Hematopoietic multipotent progenitor cell (in vitro differentiated cells): ENCODE data around the gene MUC13. TPM values are rescaled to one million over a fixed set of nuclear protein-coding genes. Genes with fewer than 3 reads are reported as not detected.
A peak's percentile ranks its signal among the peaks of the same experiment; 100 is the strongest.

Source experiments
- DNase-seq, 3 donors: peaks; one replicate each; pipeline ENCODE4 v3.0.0-alpha.2; 2011 to 2015; ENCODE audit warnings: low read depth in 2 of 3, low spot score in 2 of 3
- total RNA-seq: library from RNA; depleted of rRNA; stranded (reverse); fragments of >200 nt; gene quantifications from one replicate; pipeline ENCODE4 v1.2.3, GENCODE V29; 2012

MUC13 gene
- total RNA-seq, 1 donor, result not detected

GRCh38 chr3:124904835-124905492 is 29.6 kb downstream of the MUC13 start:
- DNase-seq, result no peak

GRCh38 chr3:124903896-124904834 is 30.4 kb downstream of the MUC13 start:
- DNase-seq, result no peak

DNA sequence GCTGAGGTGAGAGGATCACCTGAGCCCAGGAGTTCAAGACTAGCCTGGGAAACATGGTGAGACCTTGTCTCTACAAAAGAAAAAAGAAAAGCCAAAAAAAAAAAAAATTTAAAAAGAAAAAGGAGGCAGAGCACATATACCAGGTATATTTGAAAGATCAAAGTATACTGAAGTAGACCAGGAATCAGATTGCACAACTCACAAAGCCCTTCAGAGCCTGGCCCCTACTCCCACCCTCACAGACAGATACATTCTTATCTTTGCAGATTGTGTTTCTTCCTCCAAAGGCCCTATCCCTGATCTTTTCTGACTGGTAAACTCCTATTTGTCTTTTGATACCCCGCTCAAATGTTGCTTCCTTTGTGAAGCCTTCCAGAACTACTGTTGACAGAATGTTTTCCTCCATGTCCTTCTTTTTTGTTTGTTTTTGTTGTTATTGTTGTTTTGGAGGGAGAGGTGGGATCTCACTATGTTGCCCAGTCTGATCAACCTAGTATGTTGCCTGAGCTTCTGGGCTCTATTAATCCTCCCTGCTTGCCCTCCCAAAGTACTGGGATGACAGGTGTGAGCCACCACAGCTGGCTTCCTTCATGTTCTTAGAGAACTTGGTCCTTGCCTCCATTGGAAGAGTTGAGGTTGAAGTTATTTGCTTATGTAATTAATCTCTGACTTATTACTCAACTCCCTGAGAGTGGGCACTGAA is 37.6 kb downstream of the MUC13 start:
- no peak for DNase-seq

DNA sequence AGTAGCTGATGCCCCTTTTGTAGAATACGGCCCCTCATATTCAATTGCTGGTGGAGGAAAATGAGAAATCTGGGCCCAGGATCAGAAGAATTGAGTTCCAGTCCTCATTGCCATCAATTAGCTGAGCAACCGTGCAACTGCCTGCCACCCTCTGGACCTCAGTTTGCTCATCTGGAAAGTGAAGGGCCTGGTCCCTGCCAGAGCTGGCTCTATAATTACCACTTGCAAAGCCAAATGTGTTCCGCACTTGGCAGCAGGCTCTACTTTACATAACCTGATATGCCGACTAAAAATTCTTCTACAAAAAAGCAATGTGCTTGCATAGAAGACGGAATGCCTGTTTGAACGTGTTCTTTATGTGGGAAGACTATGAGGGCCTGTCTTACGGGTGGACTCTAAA is 38.8 kb downstream of the MUC13 start:
- DNase-seq, result no peak

DNA sequence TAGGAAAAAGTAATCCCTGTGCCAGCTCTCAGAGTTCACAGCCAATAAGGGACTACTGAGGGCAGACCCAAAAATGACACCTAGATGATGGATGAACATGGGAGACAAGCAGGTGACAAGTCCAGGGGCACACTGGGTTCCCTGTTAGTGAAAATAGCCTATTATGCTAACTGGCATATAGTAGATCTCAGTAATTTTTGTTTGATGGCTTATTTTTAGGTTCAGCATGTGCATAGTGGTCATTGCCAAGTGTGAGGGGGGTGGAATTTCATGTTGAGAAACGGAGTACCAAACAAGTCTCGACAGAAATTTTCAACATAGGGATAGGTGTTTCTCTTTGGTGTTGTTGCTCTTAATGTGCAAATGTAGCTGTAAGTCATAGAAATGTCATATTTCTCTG is 41.0 kb downstream of the MUC13 start:
- DNase-seq, result no peak

DNA sequence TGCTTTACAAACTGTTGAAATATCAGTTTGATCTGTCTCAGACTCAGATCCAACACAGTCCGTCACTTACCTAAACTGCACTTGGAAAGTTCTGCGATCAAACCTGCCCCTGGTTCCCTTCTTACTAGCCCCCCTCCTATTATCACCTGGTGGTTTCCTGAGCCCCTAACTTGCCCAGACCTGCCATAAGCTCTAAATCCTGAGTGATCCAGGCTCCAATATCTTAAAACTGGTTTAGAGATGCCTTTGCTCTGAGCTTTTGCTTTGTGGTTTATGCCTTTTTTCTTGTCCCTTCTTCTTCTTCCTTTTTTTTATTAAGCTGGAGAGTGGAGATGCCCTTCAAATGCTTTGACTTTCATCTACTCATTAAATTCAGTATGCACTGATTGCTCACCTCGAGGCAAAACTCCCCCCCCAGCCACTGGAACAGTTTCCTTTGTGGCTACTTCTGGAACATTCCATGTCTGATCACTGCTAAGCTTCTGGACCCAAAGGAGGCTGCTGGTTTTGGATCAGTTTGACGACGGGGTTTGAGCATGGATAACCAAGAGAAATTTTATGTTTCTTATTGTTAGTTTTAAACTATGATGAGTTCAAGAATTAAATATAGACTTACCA is 43.9 kb downstream of the MUC13 start:
- DNase-seq, result no peak

- DNase-seq, result no peak
These were observed 45.8 kb downstream of the MUC13 start for GRCh38 chr3:124888482-124889441.

- DNase-seq, result no peak
These were observed 46.6 kb downstream of the MUC13 start for GRCh38 chr3:124887932-124888298.

DNA sequence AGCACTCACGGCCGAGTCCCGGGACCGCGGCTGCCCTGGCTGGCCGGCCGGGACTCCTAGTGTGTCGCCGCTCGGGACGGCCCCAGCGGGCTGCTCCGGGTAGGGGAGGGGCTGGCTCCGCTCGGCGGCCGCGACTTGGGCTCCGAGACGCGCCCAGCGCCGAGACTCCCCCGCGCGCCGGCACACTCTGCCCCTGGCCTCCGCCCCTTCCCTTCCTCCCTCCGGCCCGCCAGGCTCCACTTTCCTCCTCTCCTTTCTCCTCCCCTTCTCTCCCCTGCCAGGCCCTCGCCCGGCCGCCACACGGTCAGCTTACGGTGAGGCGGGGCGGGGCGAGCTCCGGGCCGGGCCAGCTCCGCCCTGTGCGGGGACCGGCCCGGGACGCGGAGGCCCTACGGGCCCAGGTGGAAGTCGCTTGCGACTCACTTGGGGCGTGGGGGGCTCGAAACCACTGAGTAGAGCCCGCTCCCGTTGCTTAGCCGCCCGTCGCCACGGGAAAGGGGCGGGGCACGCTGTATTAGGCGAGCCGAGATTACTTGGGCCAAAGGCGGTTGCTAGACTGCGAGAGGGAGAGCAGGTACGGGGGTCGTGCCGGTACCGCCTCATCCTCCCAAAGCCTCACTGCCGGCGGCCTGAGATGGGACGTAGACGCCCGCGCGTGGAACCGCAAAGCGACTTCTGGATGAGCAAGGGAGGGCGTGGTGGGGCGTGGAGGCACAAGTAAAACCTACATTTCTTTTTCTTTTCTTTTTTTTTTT is 47.2 kb downstream of the MUC13 start, which contains the start of gene ITGB5:
TSS of gene ITGB5 (minus strand) at position 189 of the 755 bp plus-strand sequence. CDS start 365 bp downstream, outside the sequence.
- peak in 1 of 3 donors; percentile 23 for DNase-seq

DNA sequence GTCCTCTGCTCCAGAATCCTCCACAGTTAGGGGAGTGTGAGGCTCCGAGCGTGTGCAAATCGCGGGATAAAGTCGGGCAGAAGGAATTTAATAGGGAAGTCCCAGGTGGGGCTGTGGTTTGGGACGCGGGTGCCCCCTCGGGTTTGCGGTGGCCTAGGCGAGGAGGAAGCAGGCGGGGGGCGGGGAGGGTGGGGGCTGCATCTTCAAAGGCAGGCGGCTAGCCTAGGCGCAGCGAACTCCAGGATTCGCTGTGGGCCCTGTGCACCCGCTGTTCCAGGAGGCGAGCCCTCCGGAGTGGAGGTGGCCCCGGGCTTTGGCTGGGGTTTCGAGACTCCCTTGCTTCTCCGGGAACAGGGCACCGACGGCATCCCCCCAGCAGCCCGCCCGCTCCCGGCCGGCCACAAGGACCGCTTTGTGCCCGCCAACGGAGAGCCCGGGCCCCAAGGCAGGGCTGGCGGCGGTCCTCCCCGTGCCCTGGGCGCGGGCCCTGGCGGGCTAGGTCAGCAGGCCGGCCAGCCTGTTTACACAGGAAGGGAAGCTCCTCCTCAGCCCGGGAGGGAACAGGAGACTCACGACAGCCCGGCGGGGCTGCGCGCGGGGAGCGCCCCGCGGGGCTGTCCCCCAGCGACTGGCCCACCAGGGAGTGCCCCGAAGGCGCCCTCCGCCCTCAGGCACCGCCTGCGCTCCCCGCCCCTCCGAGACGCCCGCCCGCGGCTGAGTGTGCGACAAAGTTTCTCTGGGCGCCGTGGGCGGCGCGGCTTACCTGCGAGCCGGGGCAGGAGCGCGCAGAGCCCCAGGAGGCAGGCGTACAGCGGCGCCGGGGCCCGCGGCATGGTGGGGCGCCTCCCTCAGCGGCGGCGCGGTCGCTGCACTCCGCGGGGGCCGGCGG is 48.1 kb downstream of the MUC13 start:
- peak in 1 of 3 donors; percentile 30 for DNase-seq

DNA sequence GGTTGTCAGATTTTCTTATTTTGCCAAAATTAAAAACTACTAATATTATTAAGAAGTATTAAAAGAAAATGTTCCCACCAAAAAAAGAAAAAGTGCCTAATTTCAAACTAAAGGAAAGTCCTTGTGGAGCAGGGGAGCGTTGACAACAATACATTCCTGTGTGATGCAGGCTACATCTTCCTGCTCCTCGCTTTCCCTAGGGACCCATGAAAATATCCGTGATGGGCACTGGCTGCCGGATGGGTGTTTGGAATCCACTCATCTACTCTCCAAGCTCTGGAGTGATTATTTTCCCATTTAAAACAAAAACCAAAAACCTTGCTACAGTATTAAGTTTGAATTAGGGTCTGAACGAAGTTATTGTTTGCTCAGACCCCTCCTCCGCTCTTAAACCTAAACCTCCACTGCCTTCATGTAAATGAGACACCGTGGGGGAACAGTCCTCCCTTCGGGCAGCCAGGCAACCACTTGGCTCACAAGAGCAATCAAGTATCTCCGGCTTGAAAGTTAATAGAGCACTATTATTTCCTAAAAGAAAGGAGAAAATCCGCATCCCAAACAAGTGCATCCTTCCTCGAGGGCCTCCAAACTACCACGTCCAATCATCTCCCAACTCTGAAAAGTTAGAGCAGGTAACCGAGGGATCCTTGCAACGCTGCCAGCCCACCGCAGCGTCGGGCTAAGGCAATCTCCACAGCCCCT is 48.9 kb downstream of the MUC13 start:
- DNase-seq, result peak in 1 of 3 donors; percentile 4

DNA sequence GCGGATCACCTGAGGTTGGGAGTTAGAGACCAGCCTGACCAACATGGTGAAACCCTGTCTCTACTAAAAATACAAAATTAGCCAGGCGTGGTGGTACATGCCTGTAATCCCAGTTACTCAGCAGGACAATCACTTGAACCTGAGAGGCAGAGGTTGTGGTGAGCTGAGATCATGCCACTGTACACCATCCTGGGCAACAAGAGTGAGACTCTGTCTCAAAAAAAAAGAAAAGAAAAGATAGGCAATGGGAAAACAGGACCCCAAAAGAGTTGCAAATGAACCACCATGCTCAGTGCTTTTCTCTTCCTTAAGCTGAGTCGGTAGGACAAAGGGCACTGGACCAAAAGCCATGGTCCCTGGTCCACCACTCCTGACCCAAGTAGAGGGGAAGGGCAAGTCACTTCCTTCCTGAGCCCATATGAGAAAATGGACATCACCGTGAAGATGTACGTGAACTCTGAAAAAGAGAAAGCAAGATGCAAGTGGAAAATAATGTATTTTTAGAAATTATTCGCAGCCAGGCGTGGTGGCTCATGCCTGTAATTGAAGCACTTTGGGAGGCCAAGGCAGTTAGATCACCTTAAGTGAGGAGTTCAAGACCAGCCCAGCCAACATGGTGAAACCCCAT is 50.0 kb downstream of the MUC13 start:
- DNase-seq, result no peak

GRCh38 chr3:124883766-124884473 is 50.6 kb downstream of the MUC13 start:
- DNase-seq, result no peak

DNA sequence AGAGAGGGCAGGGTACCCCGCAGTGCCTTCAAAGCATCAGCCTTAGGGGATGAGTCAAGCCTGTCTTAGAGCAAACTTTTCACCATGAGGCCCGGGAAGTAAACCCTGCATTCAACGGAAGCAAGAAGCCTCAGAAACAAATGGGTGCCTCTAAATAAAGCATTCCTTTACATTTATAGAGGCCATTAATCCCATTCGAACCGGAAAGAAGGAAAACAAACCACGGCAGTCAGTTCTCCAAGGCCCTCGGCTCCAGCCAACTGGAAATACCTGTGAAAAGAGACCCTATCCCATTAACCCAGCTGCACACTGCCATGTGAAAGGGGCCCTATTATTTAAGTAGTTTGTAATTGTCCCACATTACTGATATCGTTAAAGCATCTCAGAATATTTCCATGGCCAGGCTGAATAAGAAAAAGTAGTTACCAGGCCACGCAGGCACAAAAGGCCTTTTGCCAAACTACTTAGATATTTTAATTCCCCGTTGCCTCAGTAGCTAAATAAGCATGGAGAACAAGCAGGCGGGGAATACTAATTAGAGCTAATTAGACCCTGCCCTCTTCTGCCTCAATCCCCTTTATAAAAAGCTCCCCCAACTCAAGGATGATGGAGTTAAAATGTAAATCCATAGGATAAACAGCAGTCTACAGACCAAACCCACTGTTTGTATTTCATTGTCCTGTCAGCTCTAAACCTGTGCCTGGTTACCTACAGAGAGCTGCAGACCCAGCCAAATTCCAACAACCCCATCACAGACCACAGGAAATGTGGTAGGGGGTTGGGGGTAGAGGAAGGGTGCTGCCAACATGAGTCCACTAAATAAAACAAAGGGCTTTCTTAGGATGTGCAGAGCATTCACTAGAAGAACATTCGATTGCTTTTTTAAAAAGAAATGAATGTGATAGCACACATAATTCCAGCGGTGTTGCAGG is 51.5 kb downstream of the MUC13 start:
- DNase-seq, result no peak
